ENCODE data around the gene RPL12. TPM values are rescaled to one million over a fixed set of nuclear protein-coding genes. Genes with fewer than 3 reads are reported as not detected.

RPL12 gene
- total and polyA plus RNA-seq, 9 of the 15 experiments (the other 6 are each of a cell fraction or from before 2014, with no cell fraction given) = 1,614 to 4,558 (median 2,531) TPM

DNA sequence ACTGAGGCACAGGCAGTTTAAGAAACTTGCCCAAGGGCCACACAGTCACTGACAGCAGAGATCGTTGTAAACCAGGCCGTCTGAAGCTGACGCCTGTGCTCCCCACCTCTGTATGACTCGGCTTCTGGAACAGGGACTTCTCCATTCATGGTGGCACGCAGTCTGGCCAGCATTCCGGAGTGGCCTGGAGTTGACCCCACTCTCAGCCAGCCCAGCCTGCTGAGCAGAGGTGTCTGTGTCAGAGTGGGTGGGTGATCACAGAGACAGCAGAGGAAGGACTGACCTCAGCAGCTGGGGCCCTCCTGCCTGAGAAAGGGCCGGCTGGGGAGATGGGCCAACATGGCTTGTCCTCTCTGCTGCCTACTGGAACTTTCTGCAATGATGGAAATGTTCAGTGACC, 12.7 kb upstream of the RPL12 start:
- Histone ChIP-seq H4K20me1 (replicated peaks; ENCODE audit: control insufficient read depth, insufficient read depth, low read length) (no peaks in the 10 kb centered on the region), H3K4me3 (no peak overlapping the region), H3K27ac (ENCODE audit: extremely low read depth, low read depth, low read length) (no peak overlapping the region), H3K27me3 (ENCODE audit: control insufficient read depth in 2 of 2, insufficient read depth in 2 of 2, low read length in 2 of 2) (no peaks in the 10 kb centered on the region), H3K9me3 (replicated peaks; ENCODE audit: control insufficient read depth, insufficient read depth, low read depth, low read length) (no peaks in the 10 kb centered on the region), H2AFZ (ENCODE audit: low read depth, low read length) (no peak overlapping the region), H3K4me1 (replicated peaks in 1 of 2; ENCODE audit: control insufficient read depth in 2 of 2, insufficient read depth in 2 of 2, low read length in 2 of 2) (peaks cover 0 to 11% of the 10 kb centered on the region in 2 experiments; a peak in 2 of 5 replicates), H3K9me1 (ENCODE audit: control insufficient read depth, insufficient read depth, low read length) (peaks cover 3% of the 10 kb centered on the region), H3K9ac (ENCODE audit: insufficient read depth in 1 of 2, low read depth in 2 of 2, low read length in 2 of 2) (peak overlapping the region in 1 of 2 experiments; percentile 65; a peak in 1 of 4 replicates), H3K4me2 (ENCODE audit: insufficient read depth, low read length) (no peak overlapping the region), H3K79me2 (ENCODE audit: control insufficient read depth, insufficient read depth, low read length) (no peaks in the 10 kb centered on the region), H3K36me3 (ENCODE audit: control insufficient read depth, insufficient read depth, low read length) (peaks cover 33% of the 10 kb centered on the region; the same call in 2 of the 3 replicates)
- ATAC-seq (no peak), FAIRE-seq (no peak), DNase-seq (ENCODE audit: extremely low read depth in 1 of 4, low spot score in 3 of 4) (no peak)
- 70% methylated on average over 7 of the region's 7 CpGs for WGBS (ENCODE audit: insufficient coverage, low coverage, missing lambda C conversion rate)
- no peak for TF ChIP-seq SMAD1 (IDR thresholded peaks at IDR 0.05; ENCODE audit: low read depth, low read length, partially characterized antibody)
- TF ChIP-seq MIER1 (IDR thresholded peaks at IDR 0.05; ENCODE audit: low read depth) = no peak
- no peak for TF ChIP-seq ELF4 (CRISPR knock-in tag; IDR thresholded peaks at IDR 0.05)
- TF ChIP-seq NFIX (CRISPR knock-in tag; IDR thresholded peaks at IDR 0.05; ENCODE audit: low read depth) = no peak
- ChIA-PET CTCF (ENCODE audit: low intra/inter-chr PET ratio) (no interaction called here), POLR2A (interaction anchor here (1.0 to 1.2 kb wide), 2 partner anchors 9 to 13 kb away, joined by 4 to 5 read pairs; partner anchors contain the start of genes LRSAM1 and RPL12)
- in situ Hi-C loops (cut with MboI) (no loop called here), intact Hi-C loops (cut with micrococcal nuclease) (no loop called here)
- BruUV-seq (replicated peaks) = no TSS peak

DNA sequence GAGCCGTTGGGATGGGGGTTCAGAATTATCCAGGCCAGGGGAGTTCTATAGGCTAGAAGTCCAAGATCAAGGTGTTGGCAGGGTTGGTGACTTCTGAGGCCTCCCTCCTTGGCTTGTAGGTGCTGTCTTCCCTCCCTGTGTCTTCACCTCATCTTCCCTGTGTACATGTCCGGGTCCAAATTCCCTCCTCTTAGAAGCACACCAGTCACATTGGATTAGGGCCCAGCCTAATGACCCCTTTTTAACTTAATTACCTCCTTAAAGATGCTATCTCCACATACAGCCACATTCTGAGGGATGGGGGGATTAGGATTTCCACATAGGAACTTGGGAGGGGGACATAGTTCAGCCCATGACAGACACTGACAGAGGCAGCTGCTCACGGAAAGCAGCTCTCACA, 12.2 kb upstream of the RPL12 start:
- Histone ChIP-seq H3K27me3 (ENCODE audit: control insufficient read depth in 2 of 2, insufficient read depth in 2 of 2, low read length in 2 of 2) (no peaks in the 10 kb centered on the region), H3K27ac (ENCODE audit: extremely low read depth, low read depth, low read length) (no peak overlapping the region), H3K9me1 (ENCODE audit: control insufficient read depth, insufficient read depth, low read length) (peaks cover 3% of the 10 kb centered on the region), H4K20me1 (replicated peaks; ENCODE audit: control insufficient read depth, insufficient read depth, low read length) (no peaks in the 10 kb centered on the region), H3K4me1 (replicated peaks in 1 of 2; ENCODE audit: control insufficient read depth in 2 of 2, insufficient read depth in 2 of 2, low read length in 2 of 2) (peaks cover 0 to 11% of the 10 kb centered on the region in 2 experiments; a peak in 2 of 5 replicates), H3K79me2 (ENCODE audit: control insufficient read depth, insufficient read depth, low read length) (no peaks in the 10 kb centered on the region), H3K4me3 (no peak overlapping the region), H3K9me3 (replicated peaks; ENCODE audit: control insufficient read depth, insufficient read depth, low read depth, low read length) (no peaks in the 10 kb centered on the region), H2AFZ (ENCODE audit: low read depth, low read length) (no peak overlapping the region), H3K9ac (ENCODE audit: insufficient read depth in 1 of 2, low read depth in 2 of 2, low read length in 2 of 2) (no peak overlapping the region), H3K36me3 (ENCODE audit: control insufficient read depth, insufficient read depth, low read length) (peaks cover 34% of the 10 kb centered on the region; the same call in 2 of the 3 replicates), H3K4me2 (ENCODE audit: insufficient read depth, low read length) (no peak overlapping the region)
- intact Hi-C loops (cut with micrococcal nuclease) (no loop called here), in situ Hi-C loops (cut with MboI) (no loop called here)
- no peak for ATAC-seq
- FAIRE-seq = no peak
- CTCF ChIA-PET (ENCODE audit: low intra/inter-chr PET ratio) = no interaction called here
- no peak for DNase-seq (ENCODE audit: extremely low read depth in 1 of 4, low spot score in 3 of 4)
- no TSS peak for BruUV-seq (replicated peaks)
- no peak for TF ChIP-seq TOE1 (IDR thresholded peaks at IDR 0.05; ENCODE audit: borderline replicate concordance)
- TF ChIP-seq TOE1 (CRISPR knock-in tag; IDR thresholded peaks at IDR 0.05; ENCODE audit: borderline replicate concordance, low read depth) = no peak
- no peak for TF ChIP-seq BCOR (IDR thresholded peaks at IDR 0.05)
- no peak for TF ChIP-seq ZNF764 (CRISPR knock-in tag; IDR thresholded peaks at IDR 0.05; ENCODE audit: low read depth)
- TF ChIP-seq, protein P1, sequence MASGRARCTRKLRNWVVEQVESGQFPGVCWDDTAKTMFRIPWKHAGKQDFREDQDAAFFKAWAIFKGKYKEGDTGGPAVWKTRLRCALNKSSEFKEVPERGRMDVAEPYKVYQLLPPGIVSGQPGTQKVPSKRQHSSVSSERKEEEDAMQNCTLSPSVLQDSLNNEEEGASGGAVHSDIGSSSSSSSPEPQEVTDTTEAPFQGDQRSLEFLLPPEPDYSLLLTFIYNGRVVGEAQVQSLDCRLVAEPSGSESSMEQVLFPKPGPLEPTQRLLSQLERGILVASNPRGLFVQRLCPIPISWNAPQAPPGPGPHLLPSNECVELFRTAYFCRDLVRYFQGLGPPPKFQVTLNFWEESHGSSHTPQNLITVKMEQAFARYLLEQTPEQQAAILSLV (tag; IDR thresholded peaks at IDR 0.05) = no peak
- no peak for TF ChIP-seq NCOA1 (IDR thresholded peaks at IDR 0.05; ENCODE audit: low read depth)
- TF ChIP-seq OTX1 (CRISPR knock-in tag; IDR thresholded peaks at IDR 0.05) = no peak
- POLR2A ChIA-PET = interaction anchor here (1.0 to 1.2 kb wide), 2 partner anchors 8 to 12 kb away, joined by 4 to 5 read pairs; partner anchors contain the start of genes LRSAM1 and RPL12
- WGBS (ENCODE audit: insufficient coverage, low coverage, missing lambda C conversion rate) = 71% methylated on average over 3 of the region's 3 CpGs

Measured in K562 (cell line).